Right lobe of liver (tissue), 4 donors: ENCODE measurements around the gene CIAPIN1.

Source experiments
- POLR2A ChIP-seq: fragments of 450-650 bp; IDR thresholded peaks from one replicate; pipeline ENCODE4 v1.6.1; 2017; ENCODE audit warnings: antibody characterized with exemption, mild to moderate bottlenecking
- TF ChIP-seq, protein P1 (sequence below), 4 donors: fragments of 200-600 bp in 3 of 4; fragments of 450-650 bp in 1 of 4; IDR thresholded peaks; one replicate each; pipeline versions ENCODE4 v1.5.1 to v1.8.0; 2016 to 2022; ENCODE audit warnings: antibody characterized with exemption in 4 of 4, mild to moderate bottlenecking in 2 of 4
- donor health status: DM: no; HTN: no; CAD: no.
- donor health status: DM: no; HTN: no; CAD: no.
- donor health status: DM: no; HTN: yes; CAD: no.

DNA sequence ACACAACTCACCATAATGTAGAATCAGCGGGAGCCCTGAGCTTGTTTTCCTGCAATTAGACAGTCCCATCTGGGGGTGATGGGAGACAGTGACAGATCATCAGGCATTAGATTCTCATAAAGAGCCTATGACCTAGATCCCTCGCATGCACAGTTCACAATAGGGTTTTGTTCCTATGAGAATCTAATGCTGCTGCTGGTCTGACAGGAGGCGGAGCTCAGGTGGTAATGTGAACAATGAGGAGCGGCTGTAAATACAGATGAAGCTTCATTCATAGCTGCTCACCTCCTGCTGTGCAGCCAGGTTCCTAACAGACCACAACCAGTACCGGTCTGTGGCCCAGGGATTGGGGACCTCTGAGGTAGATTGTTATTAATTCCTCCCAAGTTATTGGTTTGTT, 42.0 kb upstream of the CIAPIN1 start:
- TF ChIP-seq, protein P1, sequence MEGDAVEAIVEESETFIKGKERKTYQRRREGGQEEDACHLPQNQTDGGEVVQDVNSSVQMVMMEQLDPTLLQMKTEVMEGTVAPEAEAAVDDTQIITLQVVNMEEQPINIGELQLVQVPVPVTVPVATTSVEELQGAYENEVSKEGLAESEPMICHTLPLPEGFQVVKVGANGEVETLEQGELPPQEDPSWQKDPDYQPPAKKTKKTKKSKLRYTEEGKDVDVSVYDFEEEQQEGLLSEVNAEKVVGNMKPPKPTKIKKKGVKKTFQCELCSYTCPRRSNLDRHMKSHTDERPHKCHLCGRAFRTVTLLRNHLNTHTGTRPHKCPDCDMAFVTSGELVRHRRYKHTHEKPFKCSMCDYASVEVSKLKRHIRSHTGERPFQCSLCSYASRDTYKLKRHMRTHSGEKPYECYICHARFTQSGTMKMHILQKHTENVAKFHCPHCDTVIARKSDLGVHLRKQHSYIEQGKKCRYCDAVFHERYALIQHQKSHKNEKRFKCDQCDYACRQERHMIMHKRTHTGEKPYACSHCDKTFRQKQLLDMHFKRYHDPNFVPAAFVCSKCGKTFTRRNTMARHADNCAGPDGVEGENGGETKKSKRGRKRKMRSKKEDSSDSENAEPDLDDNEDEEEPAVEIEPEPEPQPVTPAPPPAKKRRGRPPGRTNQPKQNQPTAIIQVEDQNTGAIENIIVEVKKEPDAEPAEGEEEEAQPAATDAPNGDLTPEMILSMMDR (IDR thresholded peaks at IDR 0.05): no peak
- no peak for TF ChIP-seq POLR2A
